Neural cell (in vitro differentiated cells): ENCODE results near the gene LTO1. TPM values are rescaled to one million over a fixed set of nuclear protein-coding genes. Genes with fewer than 3 reads are reported as not detected.

Experiments used
- H2AFZ ChIP-seq: fragments of 200-600, 300-800 bp; sonication (generic), shearing (Covaris generic); 2 replicates; pipeline ENCODE4 v1.6.0; 2014; ENCODE audit warnings: low read depth, mild to moderate bottlenecking, antibody characterized with exemption, low read length, moderate library complexity
- H3F3A ChIP-seq: fragments of 200-600 bp; shearing (Covaris generic); 2 replicates; pipeline ENCODE4 v1.6.1; 2016; ENCODE audit warnings: mild to moderate bottlenecking, moderate library complexity, mixed read lengths, antibody characterized with exemption, low read length; ENCODE audit not compliant: insufficient read depth, poor library complexity, severe bottlenecking
- H3K27ac ChIP-seq: fragments of 200-600, 300-800 bp; sonication (generic), shearing (Covaris generic); 2 replicates; pipeline ENCODE4 v1.5.1; 2014; ENCODE audit warnings: mild to moderate bottlenecking, low read length, moderate library complexity
- H3K27me3 ChIP-seq: fragments of 300-800, 200-600 bp; sonication (generic), shearing (Covaris generic); 2 replicates; pipeline ENCODE4 v1.6.0; 2014; ENCODE audit warnings: mild to moderate bottlenecking, low read depth, low read length, moderate library complexity; ENCODE audit not compliant: insufficient read depth
- H3K36me3 ChIP-seq: fragments of 300-800, 200-600 bp; sonication (generic), shearing (Covaris generic); 2 replicates; pipeline ENCODE4 v1.5.1; 2014; ENCODE audit warnings: mild to moderate bottlenecking, antibody characterized with exemption, low read length, moderate library complexity; ENCODE audit not compliant: insufficient read depth
- H3K4me2 ChIP-seq: fragments of 300-800, 200-600 bp; sonication (generic), shearing (Covaris generic); 2 replicates; pipeline ENCODE4 v1.6.0; 2014; ENCODE audit warnings: mild to moderate bottlenecking, low read length
- H3K4me3 ChIP-seq: fragments of 300-800, 200-600 bp; sonication (generic), shearing (Covaris generic); 2 replicates; pipeline ENCODE4 v1.5.1; 2014; ENCODE audit warnings: mild to moderate bottlenecking, low read length, moderate library complexity
- H3K79me2 ChIP-seq: fragments of 200-600 bp; shearing (Covaris generic); replicated peaks from 2 replicates; pipeline ENCODE4 v1.6.0; 2014; ENCODE audit warnings: mild to moderate bottlenecking, low read length, moderate library complexity; ENCODE audit not compliant: insufficient read depth
- H3K9ac ChIP-seq: fragments of 300-800, 200-600 bp; sonication (generic), shearing (Covaris generic); 2 replicates; pipeline ENCODE4 v1.6.1; 2016; ENCODE audit warnings: mild to moderate bottlenecking, low read length, mixed read lengths
- H3K9me2 ChIP-seq: fragments of 200-600 bp; shearing (Covaris generic); 2 replicates; pipeline ENCODE4 v1.6.1; 2016; ENCODE audit warnings: mild to moderate bottlenecking, low read length, mixed read lengths; ENCODE audit not compliant: insufficient read depth
- H3K9me3 ChIP-seq: fragments of 200-600, 300-800 bp; sonication (generic), shearing (Covaris generic); 2 replicates; pipeline ENCODE4 v1.6.1; 2016; ENCODE audit warnings: mild to moderate bottlenecking, mixed run types, low read length, moderate library complexity, mixed read lengths
- H4K20me1 ChIP-seq: fragments of 200-600 bp; shearing (Covaris generic); 2 replicates; pipeline ENCODE4 v1.6.1; 2016; ENCODE audit warnings: mild to moderate bottlenecking, mixed run types; ENCODE audit not compliant: insufficient read depth
- CTCF ChIP-seq: fragments of 450-650 bp; IDR thresholded peaks from 2 replicates; pipeline ENCODE4 v1.5.1; 2014; ENCODE audit warnings: antibody characterized with exemption, mild to moderate bottlenecking, moderate library complexity; ENCODE audit not compliant: poor library complexity, severe bottlenecking
- EP300 ChIP-seq: fragments of 450-650 bp; conservative IDR thresholded peaks from 2 replicates; pipeline ENCODE4 v1.6.1; 2014; ENCODE audit warnings: antibody characterized with exemption, mild to moderate bottlenecking, moderate library complexity; ENCODE audit not compliant: poor library complexity, severe bottlenecking
- EZH2 ChIP-seq: fragments of 200-600, 300-800 bp; shearing (Covaris generic), sonication (generic); IDR thresholded peaks from 2 replicates; pipeline ENCODE4 v1.6.1; 2014; ENCODE audit warnings: antibody characterized with exemption, low read length, borderline replicate concordance, mild to moderate bottlenecking; ENCODE audit not compliant: insufficient read depth, poor library complexity, severe bottlenecking
- MXI1 ChIP-seq: fragments of 450-650 bp; conservative IDR thresholded peaks from 2 replicates; pipeline ENCODE4 v1.6.1; 2014; ENCODE audit warnings: antibody characterized with exemption, mild to moderate bottlenecking; ENCODE audit not compliant: poor library complexity, severe bottlenecking
- POLR2AphosphoS5 ChIP-seq: IDR thresholded peaks from 2 replicates; pipeline ENCODE4 v1.6.1; 2012
- RAD21 ChIP-seq: fragments of 450-650 bp; conservative IDR thresholded peaks from 2 replicates; pipeline ENCODE4 v1.6.1; 2014; ENCODE audit warnings: antibody characterized with exemption, mild to moderate bottlenecking, moderate library complexity
- SMC3 ChIP-seq: fragments of 450-650 bp; conservative IDR thresholded peaks from 2 replicates; pipeline ENCODE4 v1.6.1; 2014; ENCODE audit warnings: antibody characterized with exemption, mild to moderate bottlenecking, moderate library complexity; ENCODE audit not compliant: poor library complexity
- TAF1 ChIP-seq: IDR thresholded peaks from 2 replicates; pipeline ENCODE4 v1.6.1; 2012; ENCODE audit warnings: low read depth
- polyA plus RNA-seq: library from polyadenylated mRNA; depleted of rRNA; stranded (reverse); fragments of >200 nt; gene quantifications from 2 replicates; pipeline ENCODE4 v1.2.3, GENCODE V29; 2014
- TF ChIP-seq, protein P1 (sequence below): IDR thresholded peaks from 2 replicates; pipeline ENCODE4 v1.6.1; 2012; ENCODE audit warnings: borderline replicate concordance

Gene LTO1
- polyA plus RNA-seq, 1 donor from 2014 or later, result 44.4 TPM

- no peaks in the 10 kb centered on the region for H3K9me2 ChIP-seq
- no peak overlapping the region for H3K4me3 ChIP-seq
- no peaks in the 10 kb centered on the region for H3K27me3 ChIP-seq
- TF ChIP-seq RAD21 (no peak), CTCF (no peak), MXI1 (no peak), POLR2AphosphoS5 (no peak), SMC3 (no peak), TAF1 (no peak), EZH2 (no peak), EP300 (no peak)
- TF ChIP-seq, protein P1, sequence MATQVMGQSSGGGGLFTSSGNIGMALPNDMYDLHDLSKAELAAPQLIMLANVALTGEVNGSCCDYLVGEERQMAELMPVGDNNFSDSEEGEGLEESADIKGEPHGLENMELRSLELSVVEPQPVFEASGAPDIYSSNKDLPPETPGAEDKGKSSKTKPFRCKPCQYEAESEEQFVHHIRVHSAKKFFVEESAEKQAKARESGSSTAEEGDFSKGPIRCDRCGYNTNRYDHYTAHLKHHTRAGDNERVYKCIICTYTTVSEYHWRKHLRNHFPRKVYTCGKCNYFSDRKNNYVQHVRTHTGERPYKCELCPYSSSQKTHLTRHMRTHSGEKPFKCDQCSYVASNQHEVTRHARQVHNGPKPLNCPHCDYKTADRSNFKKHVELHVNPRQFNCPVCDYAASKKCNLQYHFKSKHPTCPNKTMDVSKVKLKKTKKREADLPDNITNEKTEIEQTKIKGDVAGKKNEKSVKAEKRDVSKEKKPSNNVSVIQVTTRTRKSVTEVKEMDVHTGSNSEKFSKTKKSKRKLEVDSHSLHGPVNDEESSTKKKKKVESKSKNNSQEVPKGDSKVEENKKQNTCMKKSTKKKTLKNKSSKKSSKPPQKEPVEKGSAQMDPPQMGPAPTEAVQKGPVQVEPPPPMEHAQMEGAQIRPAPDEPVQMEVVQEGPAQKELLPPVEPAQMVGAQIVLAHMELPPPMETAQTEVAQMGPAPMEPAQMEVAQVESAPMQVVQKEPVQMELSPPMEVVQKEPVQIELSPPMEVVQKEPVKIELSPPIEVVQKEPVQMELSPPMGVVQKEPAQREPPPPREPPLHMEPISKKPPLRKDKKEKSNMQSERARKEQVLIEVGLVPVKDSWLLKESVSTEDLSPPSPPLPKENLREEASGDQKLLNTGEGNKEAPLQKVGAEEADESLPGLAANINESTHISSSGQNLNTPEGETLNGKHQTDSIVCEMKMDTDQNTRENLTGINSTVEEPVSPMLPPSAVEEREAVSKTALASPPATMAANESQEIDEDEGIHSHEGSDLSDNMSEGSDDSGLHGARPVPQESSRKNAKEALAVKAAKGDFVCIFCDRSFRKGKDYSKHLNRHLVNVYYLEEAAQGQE, result no peak
- H4K20me1 ChIP-seq, result no peaks in the 10 kb centered on the region
- H3K9me3 ChIP-seq, result no peaks in the 10 kb centered on the region
- no peak overlapping the region for H3K4me2 ChIP-seq
- H3K27ac ChIP-seq, result no peak overlapping the region
- no peak overlapping the region for H2AFZ ChIP-seq
- no peaks in the 10 kb centered on the region for H3F3A ChIP-seq
- H3K79me2 ChIP-seq, result no peaks in the 10 kb centered on the region
- H3K36me3 ChIP-seq, result no peaks in the 10 kb centered on the region
- no peak overlapping the region for H3K9ac ChIP-seq
Measured at GRCh38 chr11:69660001-69660500, 15.1 kb downstream of the LTO1 start.

- Histone ChIP-seq H3K27ac (no peak overlapping the region), H2AFZ (no peak overlapping the region), H3K9me3 (no peaks in the 10 kb centered on the region), H3K9ac (no peak overlapping the region), H3K9me2 (no peaks in the 10 kb centered on the region), H3K4me2 (no peak overlapping the region), H3K4me3 (no peak overlapping the region), H3K79me2 (no peaks in the 10 kb centered on the region), H3K36me3 (no peaks in the 10 kb centered on the region), H4K20me1 (no peaks in the 10 kb centered on the region), H3F3A (no peaks in the 10 kb centered on the region), H3K27me3 (no peaks in the 10 kb centered on the region)
- TF ChIP-seq CTCF, result no peak
- TF ChIP-seq, protein P1, result no peak
- no peak for TF ChIP-seq EP300
- TF ChIP-seq TAF1, result no peak
- TF ChIP-seq MXI1, result no peak
- no peak for TF ChIP-seq POLR2AphosphoS5
- TF ChIP-seq EZH2, result no peak
- no peak for TF ChIP-seq RAD21
- TF ChIP-seq SMC3, result no peak
Measured at GRCh38 chr11:69659591-69659990, 15.6 kb downstream of the LTO1 start.
